ENCODE data around the gene LSM11.
"Not testable (repeated sequence)": the region's sequence is repeated elsewhere in the genome, so short reads cannot be mapped to it uniquely, and the experiment has no call there.

Gene LSM11

GRCh38 chr5:157710882-157711281, 32.6 kb upstream of the LSM11 start:
- FAIRE-seq (no peak), DNase-seq (ENCODE audit: insufficient read length, low spot score) (no peak)
- no peak for TF ChIP-seq CTCF (IDR thresholded peaks at IDR 0.05; ENCODE audit: insufficient read depth, missing control alignments)

- FAIRE-seq: no peak
- no peak for DNase-seq (ENCODE audit: insufficient read length, low spot score)
- no peak for TF ChIP-seq CTCF (IDR thresholded peaks at IDR 0.05; ENCODE audit: insufficient read depth, missing control alignments)
Observed at GRCh38 chr5:157713830-157714595, 29.5 kb upstream of the LSM11 start.

- TF ChIP-seq CTCF (IDR thresholded peaks at IDR 0.05; ENCODE audit: insufficient read depth, missing control alignments): no peak
- FAIRE-seq (no peak), DNase-seq (ENCODE audit: insufficient read length, low spot score) (no peak)
Observed at GRCh38 chr5:157714596-157714864, 29.0 kb upstream of the LSM11 start.

GRCh38 chr5:157718519-157718918, 25.0 kb upstream of the LSM11 start:
- no peak for DNase-seq (ENCODE audit: insufficient read length, low spot score)
- TF ChIP-seq CTCF (IDR thresholded peaks at IDR 0.05; ENCODE audit: insufficient read depth, missing control alignments): peak; percentile 67
- FAIRE-seq: no peak

GRCh38 chr5:157719245-157719644, 24.3 kb upstream of the LSM11 start:
- DNase-seq (ENCODE audit: insufficient read length, low spot score): no peak
- no peak for TF ChIP-seq CTCF (IDR thresholded peaks at IDR 0.05; ENCODE audit: insufficient read depth, missing control alignments)
- FAIRE-seq: no peak

GRCh38 chr5:157721159-157721558, 22.4 kb upstream of the LSM11 start:
- no peak for TF ChIP-seq CTCF (IDR thresholded peaks at IDR 0.05; ENCODE audit: insufficient read depth, missing control alignments)
- DNase-seq (ENCODE audit: insufficient read length, low spot score): no peak
- no peak for FAIRE-seq

- DNase-seq (ENCODE audit: insufficient read length, low spot score); FAIRE-seq: not testable (repeated sequence)
Observed at GRCh38 chr5:157722895-157723294, 20.6 kb upstream of the LSM11 start.

GRCh38 chr5:157726607-157727006, 16.9 kb upstream of the LSM11 start:
- DNase-seq (ENCODE audit: insufficient read length, low spot score); FAIRE-seq: not testable (repeated sequence)

- not testable (repeated sequence) for DNase-seq (ENCODE audit: insufficient read length, low spot score); FAIRE-seq
Observed at GRCh38 chr5:157727858-157728257, 15.7 kb upstream of the LSM11 start.

Data from D721Med (cell line).